GM12873 (cell line): Measurements from ENCODE around the gene MAP2K3.

Experiments
- CTCF ChIP-seq: IDR thresholded peaks from 2 replicates; pipeline ENCODE4 v1.5.1; 2012; ENCODE audit warnings: low read depth, mild to moderate bottlenecking, moderate library complexity, low read length, control low read depth; ENCODE audit not compliant: insufficient read depth; ENCODE audit errors: missing control alignments

MAP2K3 gene

GRCh38 chr17:21278450-21279197, 5.9 kb upstream of the MAP2K3 start:
- TF ChIP-seq CTCF, result no peak

GRCh38 chr17:21279198-21279535, 5.3 kb upstream of the MAP2K3 start:
- no peak for TF ChIP-seq CTCF

GRCh38 chr17:21279582-21279981, 4.9 kb upstream of the MAP2K3 start:
- TF ChIP-seq CTCF, result no peak

GRCh38 chr17:21280081-21280518, 4.4 kb upstream of the MAP2K3 start:
- peak; percentile 100 for TF ChIP-seq CTCF

GRCh38 chr17:21282231-21282630, 2.3 kb upstream of the MAP2K3 start:
- no peak for TF ChIP-seq CTCF

GRCh38 chr17:21282850-21283249, 1.7 kb upstream of the MAP2K3 start:
- TF ChIP-seq CTCF, result no peak

- TF ChIP-seq CTCF, result no peak
These were observed 811 bp upstream of the MAP2K3 start for GRCh38 chr17:21283482-21284318.
